Measurements from ENCODE around the gene RRAS2.

RRAS2 gene

GRCh38 chr11:14315130-14315529 is 43.9 kb downstream of the RRAS2 start:
- 0 out of 2 replicates have a peak, but pooled peaks cover 3% of the 10 kb centered on the region for H3K36me3 ChIP-seq (ENCODE audit: insufficient read depth, low read length)
- H3K4me1 ChIP-seq (ENCODE audit: insufficient read depth, low read length): peaks cover 36% of the 10 kb centered on the region
- H3K9ac ChIP-seq (ENCODE audit: low read depth, low read length): no peak overlapping the region
- H3K9me3 ChIP-seq (ENCODE audit: control insufficient read depth, insufficient read depth, low read length): no peaks in the 10 kb centered on the region

- peaks cover 43% of the 10 kb centered on the region for H3K4me1 ChIP-seq (ENCODE audit: insufficient read depth, low read length)
- no peak overlapping the region for H3K9ac ChIP-seq (ENCODE audit: low read depth, low read length)
- no peaks in the 10 kb centered on the region for H3K9me3 ChIP-seq (ENCODE audit: control insufficient read depth, insufficient read depth, low read length)
- H3K36me3 ChIP-seq (ENCODE audit: insufficient read depth, low read length): 0 out of 2 replicates have a peak, but pooled peaks cover 3% of the 10 kb centered on the region
Measured at GRCh38 chr11:14314127-14314526, 44.9 kb downstream of the RRAS2 start.

GRCh38 chr11:14312736-14313438 is 46.1 kb downstream of the RRAS2 start:
- Histone ChIP-seq H3K4me1 (ENCODE audit: insufficient read depth, low read length) (peaks cover 52% of the 10 kb centered on the region), H3K9ac (ENCODE audit: low read depth, low read length) (no peak overlapping the region), H3K9me3 (ENCODE audit: control insufficient read depth, insufficient read depth, low read length) (no peaks in the 10 kb centered on the region), H3K36me3 (ENCODE audit: insufficient read depth, low read length) (0 out of 2 replicates have a peak, but pooled peaks cover 3% of the 10 kb centered on the region)

- H3K9me3 ChIP-seq (ENCODE audit: control insufficient read depth, insufficient read depth, low read length): no peaks in the 10 kb centered on the region
- no peak overlapping the region for H3K9ac ChIP-seq (ENCODE audit: low read depth, low read length)
- no peaks in the 10 kb centered on the region for H3K36me3 ChIP-seq (ENCODE audit: insufficient read depth, low read length)
- H3K4me1 ChIP-seq (ENCODE audit: insufficient read depth, low read length): peaks cover 54% of the 10 kb centered on the region
Measured at GRCh38 chr11:14310679-14311078, 48.3 kb downstream of the RRAS2 start.

GRCh38 chr11:14309425-14310192 is 49.4 kb downstream of the RRAS2 start:
- H3K4me1 ChIP-seq (ENCODE audit: insufficient read depth, low read length): peaks cover 62% of the 10 kb centered on the region
- no peak overlapping the region for H3K9ac ChIP-seq (ENCODE audit: low read depth, low read length)

GRCh38 chr11:14308897-14309387 is 50.0 kb downstream of the RRAS2 start:
- Histone ChIP-seq H3K9ac (ENCODE audit: low read depth, low read length) (no peak overlapping the region), H3K4me1 (ENCODE audit: insufficient read depth, low read length) (peaks cover 65% of the 10 kb centered on the region)

More at GRCh38 chr11:14309425-14310192, 49.4 kb downstream of the RRAS2 start:
- Histone ChIP-seq H3K9me3 (ENCODE audit: control insufficient read depth, insufficient read depth, low read length) (no peaks in the 10 kb centered on the region), H3K36me3 (ENCODE audit: insufficient read depth, low read length) (no peaks in the 10 kb centered on the region)

GRCh38 chr11:14308114-14308896 is 50.7 kb downstream of the RRAS2 start:
- Histone ChIP-seq H3K9me3 (ENCODE audit: control insufficient read depth, insufficient read depth, low read length) (no peaks in the 10 kb centered on the region), H3K9ac (ENCODE audit: low read depth, low read length) (no peak overlapping the region), H3K4me1 (ENCODE audit: insufficient read depth, low read length) (peaks cover 64% of the 10 kb centered on the region), H3K36me3 (ENCODE audit: insufficient read depth, low read length) (no peaks in the 10 kb centered on the region)

More at GRCh38 chr11:14308897-14309387, 50.0 kb downstream of the RRAS2 start:
- no peaks in the 10 kb centered on the region for H3K9me3 ChIP-seq (ENCODE audit: control insufficient read depth, insufficient read depth, low read length)
- no peaks in the 10 kb centered on the region for H3K36me3 ChIP-seq (ENCODE audit: insufficient read depth, low read length)

- H3K9me3 ChIP-seq (ENCODE audit: control insufficient read depth, insufficient read depth, low read length): no peaks in the 10 kb centered on the region
- H3K36me3 ChIP-seq (ENCODE audit: insufficient read depth, low read length): no peaks in the 10 kb centered on the region
- H3K9ac ChIP-seq (ENCODE audit: low read depth, low read length): no peak overlapping the region
- peaks cover 64% of the 10 kb centered on the region for H3K4me1 ChIP-seq (ENCODE audit: insufficient read depth, low read length)
Measured at GRCh38 chr11:14306481-14306880, 52.5 kb downstream of the RRAS2 start.

GRCh38 chr11:14305649-14306048 is 53.3 kb downstream of the RRAS2 start:
- peaks cover 58% of the 10 kb centered on the region for H3K4me1 ChIP-seq (ENCODE audit: insufficient read depth, low read length)
- H3K36me3 ChIP-seq (ENCODE audit: insufficient read depth, low read length): no peaks in the 10 kb centered on the region
- no peaks in the 10 kb centered on the region for H3K9me3 ChIP-seq (ENCODE audit: control insufficient read depth, insufficient read depth, low read length)
- H3K9ac ChIP-seq (ENCODE audit: low read depth, low read length): no peak overlapping the region

- peaks cover 55% of the 10 kb centered on the region for H3K4me1 ChIP-seq (ENCODE audit: insufficient read depth, low read length)
- no peaks in the 10 kb centered on the region for H3K9me3 ChIP-seq (ENCODE audit: control insufficient read depth, insufficient read depth, low read length)
- H3K36me3 ChIP-seq (ENCODE audit: insufficient read depth, low read length): no peaks in the 10 kb centered on the region
- H3K9ac ChIP-seq (ENCODE audit: low read depth, low read length): no peak overlapping the region
Measured at GRCh38 chr11:14304601-14305000, 54.4 kb downstream of the RRAS2 start.

- Histone ChIP-seq H3K36me3 (ENCODE audit: insufficient read depth, low read length) (no peaks in the 10 kb centered on the region), H3K9me3 (ENCODE audit: control insufficient read depth, insufficient read depth, low read length) (no peaks in the 10 kb centered on the region), H3K4me1 (ENCODE audit: insufficient read depth, low read length) (peaks cover 43% of the 10 kb centered on the region), H3K9ac (ENCODE audit: low read depth, low read length) (no peak overlapping the region)
Measured at GRCh38 chr11:14300661-14301304, 58.2 kb downstream of the RRAS2 start.

GRCh38 chr11:14299921-14300320 is 59.1 kb downstream of the RRAS2 start:
- Histone ChIP-seq H3K36me3 (ENCODE audit: insufficient read depth, low read length) (no peaks in the 10 kb centered on the region), H3K9ac (ENCODE audit: low read depth, low read length) (no peak overlapping the region), H3K4me1 (ENCODE audit: insufficient read depth, low read length) (peaks cover 38% of the 10 kb centered on the region), H3K9me3 (ENCODE audit: control insufficient read depth, insufficient read depth, low read length) (no peaks in the 10 kb centered on the region)

- Histone ChIP-seq H3K9me3 (ENCODE audit: control insufficient read depth, insufficient read depth, low read length) (no peaks in the 10 kb centered on the region), H3K4me1 (ENCODE audit: insufficient read depth, low read length) (peaks cover 6% of the 10 kb centered on the region; the same call in 1 of the 2 replicates), H3K36me3 (ENCODE audit: insufficient read depth, low read length) (peaks cover 15% of the 10 kb centered on the region), H3K9ac (ENCODE audit: low read depth, low read length) (no peak overlapping the region)
Measured at GRCh38 chr11:14290422-14290821, 68.6 kb downstream of the RRAS2 start.
